ENCODE results near the gene XPNPEP3. TPM values are rescaled to one million over a fixed set of nuclear protein-coding genes. Genes with fewer than 3 reads are reported as not detected.
A peak's percentile ranks its signal among the peaks of the same experiment; 100 is the strongest.

Gene XPNPEP3
- total and polyA plus RNA-seq, 8 donors = 4.0 to 13.6 (median 9.1) TPM

DNA sequence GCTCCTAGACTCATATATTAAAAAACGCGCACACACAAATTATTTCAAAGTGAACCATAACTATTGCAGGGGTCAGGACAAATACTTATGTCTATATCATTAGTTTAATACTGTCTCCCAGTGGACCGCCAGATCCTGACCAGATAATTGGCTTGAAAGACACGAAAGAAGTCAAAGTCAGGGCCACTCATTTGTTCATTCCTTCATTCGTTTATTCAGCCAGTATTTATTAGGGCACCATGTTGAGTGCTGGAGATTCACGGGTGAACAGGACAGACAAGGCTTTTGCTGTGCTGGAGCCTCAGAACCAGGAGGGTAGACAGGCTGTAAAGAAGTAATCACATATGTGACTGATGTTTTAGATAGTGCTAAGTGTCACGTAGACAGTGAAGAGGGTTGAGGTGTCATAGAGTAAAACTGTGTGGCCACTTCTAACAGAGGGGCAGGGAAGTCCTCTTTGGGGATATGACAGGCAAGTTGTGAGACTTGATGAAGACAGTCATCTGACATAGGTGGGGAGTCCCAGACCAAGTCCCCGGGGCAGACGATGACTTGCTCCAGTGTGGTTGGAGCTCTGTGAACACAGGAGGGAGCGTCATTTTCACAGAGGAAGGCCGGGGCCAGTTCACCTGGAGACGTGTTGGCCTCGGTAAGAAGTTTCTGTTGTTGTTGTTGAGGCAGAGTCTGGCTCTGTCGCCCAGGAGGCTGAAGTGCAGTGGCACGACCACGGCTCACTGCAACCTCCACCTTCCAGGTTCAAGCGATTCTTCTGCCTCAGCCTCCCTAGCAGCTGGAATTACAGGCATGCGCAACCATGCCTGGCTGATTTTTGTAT is 120.1 kb downstream of the XPNPEP3 start:
- no peaks in the 10 kb centered on the region for H3K27me3 ChIP-seq
- FAIRE-seq (no peak), ATAC-seq (no peak), DNase-seq (no peak)
- intact Hi-C loops (cut with DNase I) = no loop called here
- no peak overlapping the region for H3K27ac ChIP-seq
- H3K4me3 ChIP-seq = no peak overlapping the region
- WGBS, 2 donors = 80 to 84% methylated on average over 18 of the region's 18 CpGs
- H3K36me3 ChIP-seq = peaks cover 0 to 2% (median 0%) of the 10 kb centered on the region in 3 donors
- TF ChIP-seq, protein P1, sequence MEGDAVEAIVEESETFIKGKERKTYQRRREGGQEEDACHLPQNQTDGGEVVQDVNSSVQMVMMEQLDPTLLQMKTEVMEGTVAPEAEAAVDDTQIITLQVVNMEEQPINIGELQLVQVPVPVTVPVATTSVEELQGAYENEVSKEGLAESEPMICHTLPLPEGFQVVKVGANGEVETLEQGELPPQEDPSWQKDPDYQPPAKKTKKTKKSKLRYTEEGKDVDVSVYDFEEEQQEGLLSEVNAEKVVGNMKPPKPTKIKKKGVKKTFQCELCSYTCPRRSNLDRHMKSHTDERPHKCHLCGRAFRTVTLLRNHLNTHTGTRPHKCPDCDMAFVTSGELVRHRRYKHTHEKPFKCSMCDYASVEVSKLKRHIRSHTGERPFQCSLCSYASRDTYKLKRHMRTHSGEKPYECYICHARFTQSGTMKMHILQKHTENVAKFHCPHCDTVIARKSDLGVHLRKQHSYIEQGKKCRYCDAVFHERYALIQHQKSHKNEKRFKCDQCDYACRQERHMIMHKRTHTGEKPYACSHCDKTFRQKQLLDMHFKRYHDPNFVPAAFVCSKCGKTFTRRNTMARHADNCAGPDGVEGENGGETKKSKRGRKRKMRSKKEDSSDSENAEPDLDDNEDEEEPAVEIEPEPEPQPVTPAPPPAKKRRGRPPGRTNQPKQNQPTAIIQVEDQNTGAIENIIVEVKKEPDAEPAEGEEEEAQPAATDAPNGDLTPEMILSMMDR (IDR thresholded peaks at IDR 0.05) = no peak
- H3K9me3 ChIP-seq = no peaks in the 10 kb centered on the region
- H3K4me1 ChIP-seq = no peaks in the 10 kb centered on the region

DNA sequence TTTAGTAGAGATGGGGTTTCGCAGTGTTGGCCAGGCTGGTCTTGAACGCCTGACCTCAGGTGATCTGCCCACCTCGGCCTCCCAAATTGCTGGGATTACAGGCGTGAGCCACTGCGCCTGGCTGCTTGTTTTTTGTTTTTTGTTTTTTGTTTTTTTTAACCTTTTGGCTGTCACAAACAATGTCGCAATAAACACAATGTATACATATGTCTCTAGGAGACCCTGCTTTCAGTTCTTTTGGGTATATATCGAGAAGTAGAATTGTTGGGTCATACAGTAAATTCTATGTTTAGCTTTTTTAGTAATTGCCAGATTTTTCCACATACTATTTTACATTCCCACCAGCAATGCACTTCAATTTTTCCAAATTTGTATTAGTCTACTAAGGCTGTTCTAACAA is 122.2 kb downstream of the XPNPEP3 start:
- Histone ChIP-seq H3K27me3 (no peaks in the 10 kb centered on the region), H3K4me3 (no peak overlapping the region), H3K9me3 (no peaks in the 10 kb centered on the region), H3K4me1 (no peaks in the 10 kb centered on the region), H3K27ac (no peak overlapping the region), H3K36me3 (no peaks in the 10 kb centered on the region)
- DNase-seq (no peak), FAIRE-seq (no peak), ATAC-seq (no peak)
- intact Hi-C loops (cut with DNase I) = no loop called here
- WGBS, 2 donors = 92 to 96% methylated on average over 7 of the region's 7 CpGs
- TF ChIP-seq, protein P1 (IDR thresholded peaks at IDR 0.05) = no peak

DNA sequence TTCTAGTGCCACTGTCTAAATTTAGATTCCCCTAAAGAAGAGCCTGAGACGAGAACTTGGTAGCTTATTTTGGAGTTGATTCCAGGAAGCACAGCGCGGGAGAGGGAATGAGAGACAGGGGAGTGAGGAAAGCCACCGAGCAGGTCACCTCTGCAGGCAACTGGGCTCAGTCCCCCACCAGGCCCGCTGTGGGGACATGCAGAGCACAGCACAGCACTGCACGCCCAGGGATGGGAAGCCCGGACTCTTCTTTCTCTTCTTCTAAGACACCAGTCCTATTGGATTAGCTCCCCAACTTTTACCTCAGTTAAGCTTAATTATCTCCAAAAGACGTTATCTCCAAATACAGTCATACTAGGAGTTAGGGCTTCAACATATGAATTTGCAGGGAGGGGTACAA is 122.9 kb downstream of the XPNPEP3 start:
- no peak for FAIRE-seq
- TF ChIP-seq, protein P1 (IDR thresholded peaks at IDR 0.05) = no peak
- Histone ChIP-seq H3K27ac (no peak overlapping the region), H3K36me3 (no peaks in the 10 kb centered on the region), H3K27me3 (no peaks in the 10 kb centered on the region), H3K9me3 (no peaks in the 10 kb centered on the region), H3K4me1 (no peaks in the 10 kb centered on the region), H3K4me3 (no peak overlapping the region)
- 82 to 88% methylated on average over 8 of the region's 8 CpGs for WGBS, 2 donors
- no peak for ATAC-seq
- intact Hi-C loops (cut with DNase I) = no loop called here
- DNase-seq = peak in 1 of 6 donors; percentile 15

Small RNAs within 50 kb of the gene (microRNA-seq; reads per million reads assigned to microRNA genes)
- gene MIR4766 = 0 to 0.39 reads per million in 2 donors

Other genes starting within 250 kb of the XPNPEP3 start
- 10 to 100 TPM; 15.2 to 35.3 (median 24.1) TPM for gene MRTFA, start 220.4 kb upstream of the XPNPEP3 start, total RNA-seq
- gene MRTFA, start 220.4 kb upstream of the XPNPEP3 start, polyA plus RNA-seq = 10 to 100 TPM; 13.6 to 24.7 TPM
- under 1 TPM in 1 of 6 donors, not detected in 5; 0.26 TPM for gene MCHR1, start 177.7 kb upstream of the XPNPEP3 start, total RNA-seq
- gene MCHR1, start 177.7 kb upstream of the XPNPEP3 start, polyA plus RNA-seq = under 1 TPM in 1 of 2 donors, not detected in 1; 0.23 TPM
- gene SLC25A17, start 37.8 kb upstream of the XPNPEP3 start, total RNA-seq = 1 to 10 TPM; 5.8 to 9.6 (median 8.5) TPM
- gene SLC25A17, start 37.8 kb upstream of the XPNPEP3 start, polyA plus RNA-seq = 10 to 100 TPM in 1 of 2 donors, 1 to 10 TPM in 1; 7.3 to 15.6 TPM
- gene ST13, start 509 bp upstream of the XPNPEP3 start, total RNA-seq = 100 to 1,000 TPM in 4 of 6 donors, 10 to 100 TPM in 2; 83.7 to 142 (median 107) TPM
- 10 to 100 TPM; 30.4 to 83.3 TPM for gene ST13, start 509 bp upstream of the XPNPEP3 start, polyA plus RNA-seq
- not detected for gene DNAJB7, start 5.0 kb downstream of the XPNPEP3 start, total RNA-seq
- gene DNAJB7, start 5.0 kb downstream of the XPNPEP3 start, polyA plus RNA-seq = under 1 TPM in 1 of 2 donors, not detected in 1; 0.02 TPM
- gene RBX1, start 94.2 kb downstream of the XPNPEP3 start, total RNA-seq = 10 to 100 TPM in 4 of 6 donors, 1 to 10 TPM in 2; 9.9 to 18.3 (median 14.0) TPM
- 10 to 100 TPM; 29.6 to 38.7 TPM for gene RBX1, start 94.2 kb downstream of the XPNPEP3 start, polyA plus RNA-seq
- 10 to 100 TPM; 19.3 to 39.7 (median 24.9) TPM for gene EP300, start 235.4 kb downstream of the XPNPEP3 start, total RNA-seq
- 10 to 100 TPM in 1 of 2 donors, 1 to 10 TPM in 1; 10.0 to 17.5 TPM for gene EP300, start 235.4 kb downstream of the XPNPEP3 start, polyA plus RNA-seq

Data from pancreas (tissue), 10 donors.